Neural cell (in vitro differentiated cells): ENCODE measurements around the gene EHD1. TPM values are rescaled to one million over a fixed set of nuclear protein-coding genes. Genes with fewer than 3 reads are reported as not detected.
"Not testable (repeated sequence)": the region's sequence is repeated elsewhere in the genome, so short reads cannot be mapped to it uniquely, and the experiment has no call there.

ENCODE experiments used
- H2AFZ ChIP-seq: fragments of 200-600, 300-800 bp; sonication (generic), shearing (Covaris generic); 2 replicates; pipeline ENCODE4 v1.6.0; 2014; ENCODE audit warnings: low read depth, mild to moderate bottlenecking, antibody characterized with exemption, low read length, moderate library complexity
- H3F3A ChIP-seq: fragments of 200-600 bp; shearing (Covaris generic); 2 replicates; pipeline ENCODE4 v1.6.1; 2016; ENCODE audit warnings: mild to moderate bottlenecking, moderate library complexity, mixed read lengths, antibody characterized with exemption, low read length; ENCODE audit not compliant: insufficient read depth, poor library complexity, severe bottlenecking
- H3K27ac ChIP-seq: fragments of 200-600, 300-800 bp; sonication (generic), shearing (Covaris generic); 2 replicates; pipeline ENCODE4 v1.5.1; 2014; ENCODE audit warnings: mild to moderate bottlenecking, low read length, moderate library complexity
- H3K27me3 ChIP-seq: fragments of 300-800, 200-600 bp; sonication (generic), shearing (Covaris generic); 2 replicates; pipeline ENCODE4 v1.6.0; 2014; ENCODE audit warnings: mild to moderate bottlenecking, low read depth, low read length, moderate library complexity; ENCODE audit not compliant: insufficient read depth
- H3K36me3 ChIP-seq: fragments of 300-800, 200-600 bp; sonication (generic), shearing (Covaris generic); 2 replicates; pipeline ENCODE4 v1.5.1; 2014; ENCODE audit warnings: mild to moderate bottlenecking, antibody characterized with exemption, low read length, moderate library complexity; ENCODE audit not compliant: insufficient read depth
- H3K4me2 ChIP-seq: fragments of 300-800, 200-600 bp; sonication (generic), shearing (Covaris generic); 2 replicates; pipeline ENCODE4 v1.6.0; 2014; ENCODE audit warnings: mild to moderate bottlenecking, low read length
- H3K4me3 ChIP-seq: fragments of 300-800, 200-600 bp; sonication (generic), shearing (Covaris generic); 2 replicates; pipeline ENCODE4 v1.5.1; 2014; ENCODE audit warnings: mild to moderate bottlenecking, low read length, moderate library complexity
- H3K79me2 ChIP-seq: fragments of 200-600 bp; shearing (Covaris generic); replicated peaks from 2 replicates; pipeline ENCODE4 v1.6.0; 2014; ENCODE audit warnings: mild to moderate bottlenecking, low read length, moderate library complexity; ENCODE audit not compliant: insufficient read depth
- H3K9ac ChIP-seq: fragments of 300-800, 200-600 bp; sonication (generic), shearing (Covaris generic); 2 replicates; pipeline ENCODE4 v1.6.1; 2016; ENCODE audit warnings: mild to moderate bottlenecking, low read length, mixed read lengths
- H3K9me2 ChIP-seq: fragments of 200-600 bp; shearing (Covaris generic); 2 replicates; pipeline ENCODE4 v1.6.1; 2016; ENCODE audit warnings: mild to moderate bottlenecking, low read length, mixed read lengths; ENCODE audit not compliant: insufficient read depth
- H3K9me3 ChIP-seq: fragments of 200-600, 300-800 bp; sonication (generic), shearing (Covaris generic); 2 replicates; pipeline ENCODE4 v1.6.1; 2016; ENCODE audit warnings: mild to moderate bottlenecking, mixed run types, low read length, moderate library complexity, mixed read lengths
- H4K20me1 ChIP-seq: fragments of 200-600 bp; shearing (Covaris generic); 2 replicates; pipeline ENCODE4 v1.6.1; 2016; ENCODE audit warnings: mild to moderate bottlenecking, mixed run types; ENCODE audit not compliant: insufficient read depth
- EP300 ChIP-seq: fragments of 450-650 bp; conservative IDR thresholded peaks from 2 replicates; pipeline ENCODE4 v1.6.1; 2014; ENCODE audit warnings: antibody characterized with exemption, mild to moderate bottlenecking, moderate library complexity; ENCODE audit not compliant: poor library complexity, severe bottlenecking
- EZH2 ChIP-seq: fragments of 200-600, 300-800 bp; shearing (Covaris generic), sonication (generic); IDR thresholded peaks from 2 replicates; pipeline ENCODE4 v1.6.1; 2014; ENCODE audit warnings: antibody characterized with exemption, low read length, borderline replicate concordance, mild to moderate bottlenecking; ENCODE audit not compliant: insufficient read depth, poor library complexity, severe bottlenecking
- MXI1 ChIP-seq: fragments of 450-650 bp; conservative IDR thresholded peaks from 2 replicates; pipeline ENCODE4 v1.6.1; 2014; ENCODE audit warnings: antibody characterized with exemption, mild to moderate bottlenecking; ENCODE audit not compliant: poor library complexity, severe bottlenecking
- POLR2AphosphoS5 ChIP-seq: IDR thresholded peaks from 2 replicates; pipeline ENCODE4 v1.6.1; 2012
- RAD21 ChIP-seq: fragments of 450-650 bp; conservative IDR thresholded peaks from 2 replicates; pipeline ENCODE4 v1.6.1; 2014; ENCODE audit warnings: antibody characterized with exemption, mild to moderate bottlenecking, moderate library complexity
- SMC3 ChIP-seq: fragments of 450-650 bp; conservative IDR thresholded peaks from 2 replicates; pipeline ENCODE4 v1.6.1; 2014; ENCODE audit warnings: antibody characterized with exemption, mild to moderate bottlenecking, moderate library complexity; ENCODE audit not compliant: poor library complexity
- TAF1 ChIP-seq: IDR thresholded peaks from 2 replicates; pipeline ENCODE4 v1.6.1; 2012; ENCODE audit warnings: low read depth
- polyA plus RNA-seq: library from polyadenylated mRNA; depleted of rRNA; stranded (reverse); fragments of >200 nt; gene quantifications from 2 replicates; pipeline ENCODE4 v1.2.3, GENCODE V29; 2014
- TF ChIP-seq, protein P1 (sequence below): IDR thresholded peaks from 2 replicates; pipeline ENCODE4 v1.6.1; 2012; ENCODE audit warnings: borderline replicate concordance
- TF ChIP-seq, protein P2 (sequence below): fragments of 450-650 bp; IDR thresholded peaks from 2 replicates; pipeline ENCODE4 v1.5.1; 2014; ENCODE audit warnings: antibody characterized with exemption, mild to moderate bottlenecking, moderate library complexity; ENCODE audit not compliant: poor library complexity, severe bottlenecking

EHD1 gene
- polyA plus RNA-seq, 1 donor from 2014 or later, result 26.4 TPM

DNA sequence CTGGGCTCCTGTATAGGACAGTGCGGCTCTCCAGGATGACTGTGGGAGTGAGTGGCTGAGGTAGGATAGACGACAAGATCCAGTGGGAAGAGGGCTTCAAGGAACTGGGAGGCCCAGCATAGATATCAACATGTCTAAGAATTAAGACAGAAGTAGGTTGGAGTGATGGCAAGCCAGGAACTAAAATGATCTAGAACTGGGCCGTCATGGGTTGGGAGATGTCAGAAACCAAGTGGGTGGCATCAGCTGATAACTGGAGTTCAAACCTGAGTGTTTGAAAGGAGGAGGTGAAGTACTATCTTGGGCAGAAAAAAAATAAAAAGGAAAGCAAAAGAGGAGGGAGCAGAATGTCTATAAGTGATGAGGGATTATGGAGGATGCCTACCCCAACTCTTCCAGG lies 60.9 kb downstream of the EHD1 start:
- H3K9me2 ChIP-seq, result no peaks in the 10 kb centered on the region
- no peak overlapping the region for H3K27ac ChIP-seq
- H3K4me3 ChIP-seq, result no peak overlapping the region
- H3K79me2 ChIP-seq, result no peaks in the 10 kb centered on the region
- no peaks in the 10 kb centered on the region for H3F3A ChIP-seq
- no peaks in the 10 kb centered on the region for H3K36me3 ChIP-seq
- TF ChIP-seq, protein P1, sequence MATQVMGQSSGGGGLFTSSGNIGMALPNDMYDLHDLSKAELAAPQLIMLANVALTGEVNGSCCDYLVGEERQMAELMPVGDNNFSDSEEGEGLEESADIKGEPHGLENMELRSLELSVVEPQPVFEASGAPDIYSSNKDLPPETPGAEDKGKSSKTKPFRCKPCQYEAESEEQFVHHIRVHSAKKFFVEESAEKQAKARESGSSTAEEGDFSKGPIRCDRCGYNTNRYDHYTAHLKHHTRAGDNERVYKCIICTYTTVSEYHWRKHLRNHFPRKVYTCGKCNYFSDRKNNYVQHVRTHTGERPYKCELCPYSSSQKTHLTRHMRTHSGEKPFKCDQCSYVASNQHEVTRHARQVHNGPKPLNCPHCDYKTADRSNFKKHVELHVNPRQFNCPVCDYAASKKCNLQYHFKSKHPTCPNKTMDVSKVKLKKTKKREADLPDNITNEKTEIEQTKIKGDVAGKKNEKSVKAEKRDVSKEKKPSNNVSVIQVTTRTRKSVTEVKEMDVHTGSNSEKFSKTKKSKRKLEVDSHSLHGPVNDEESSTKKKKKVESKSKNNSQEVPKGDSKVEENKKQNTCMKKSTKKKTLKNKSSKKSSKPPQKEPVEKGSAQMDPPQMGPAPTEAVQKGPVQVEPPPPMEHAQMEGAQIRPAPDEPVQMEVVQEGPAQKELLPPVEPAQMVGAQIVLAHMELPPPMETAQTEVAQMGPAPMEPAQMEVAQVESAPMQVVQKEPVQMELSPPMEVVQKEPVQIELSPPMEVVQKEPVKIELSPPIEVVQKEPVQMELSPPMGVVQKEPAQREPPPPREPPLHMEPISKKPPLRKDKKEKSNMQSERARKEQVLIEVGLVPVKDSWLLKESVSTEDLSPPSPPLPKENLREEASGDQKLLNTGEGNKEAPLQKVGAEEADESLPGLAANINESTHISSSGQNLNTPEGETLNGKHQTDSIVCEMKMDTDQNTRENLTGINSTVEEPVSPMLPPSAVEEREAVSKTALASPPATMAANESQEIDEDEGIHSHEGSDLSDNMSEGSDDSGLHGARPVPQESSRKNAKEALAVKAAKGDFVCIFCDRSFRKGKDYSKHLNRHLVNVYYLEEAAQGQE, result no peak
- TF ChIP-seq EP300 (no peak), MXI1 (no peak), TAF1 (no peak), RAD21 (no peak), SMC3 (no peak), EZH2 (no peak), POLR2AphosphoS5 (no peak)
- TF ChIP-seq, protein P2, sequence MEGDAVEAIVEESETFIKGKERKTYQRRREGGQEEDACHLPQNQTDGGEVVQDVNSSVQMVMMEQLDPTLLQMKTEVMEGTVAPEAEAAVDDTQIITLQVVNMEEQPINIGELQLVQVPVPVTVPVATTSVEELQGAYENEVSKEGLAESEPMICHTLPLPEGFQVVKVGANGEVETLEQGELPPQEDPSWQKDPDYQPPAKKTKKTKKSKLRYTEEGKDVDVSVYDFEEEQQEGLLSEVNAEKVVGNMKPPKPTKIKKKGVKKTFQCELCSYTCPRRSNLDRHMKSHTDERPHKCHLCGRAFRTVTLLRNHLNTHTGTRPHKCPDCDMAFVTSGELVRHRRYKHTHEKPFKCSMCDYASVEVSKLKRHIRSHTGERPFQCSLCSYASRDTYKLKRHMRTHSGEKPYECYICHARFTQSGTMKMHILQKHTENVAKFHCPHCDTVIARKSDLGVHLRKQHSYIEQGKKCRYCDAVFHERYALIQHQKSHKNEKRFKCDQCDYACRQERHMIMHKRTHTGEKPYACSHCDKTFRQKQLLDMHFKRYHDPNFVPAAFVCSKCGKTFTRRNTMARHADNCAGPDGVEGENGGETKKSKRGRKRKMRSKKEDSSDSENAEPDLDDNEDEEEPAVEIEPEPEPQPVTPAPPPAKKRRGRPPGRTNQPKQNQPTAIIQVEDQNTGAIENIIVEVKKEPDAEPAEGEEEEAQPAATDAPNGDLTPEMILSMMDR, result no peak
- H3K27me3 ChIP-seq, result no peaks in the 10 kb centered on the region
- H3K4me2 ChIP-seq, result no peak overlapping the region
- H3K9ac ChIP-seq, result no peak overlapping the region
- no peaks in the 10 kb centered on the region for H3K9me3 ChIP-seq
- no peaks in the 10 kb centered on the region for H4K20me1 ChIP-seq
- H2AFZ ChIP-seq, result no peak overlapping the region

DNA sequence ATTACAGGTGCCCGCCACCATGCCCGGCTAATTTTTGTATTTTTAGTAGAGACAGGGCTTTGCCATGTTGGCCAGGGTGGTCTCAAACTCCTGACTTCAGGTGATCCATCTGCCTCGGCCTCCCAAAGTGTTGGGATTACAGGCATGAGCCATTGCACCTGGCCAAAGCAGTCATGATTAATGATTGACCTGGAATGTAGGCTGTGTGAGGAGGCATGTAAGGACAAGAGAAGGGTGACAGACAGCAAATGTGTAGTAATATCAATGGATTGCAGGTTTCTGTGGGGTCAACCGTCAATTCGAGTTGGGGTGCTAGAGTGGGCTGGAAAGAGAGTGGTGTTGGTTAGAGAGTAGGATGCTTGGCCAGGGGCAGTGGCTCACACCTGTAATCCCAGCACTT lies 63.0 kb downstream of the EHD1 start:
- H4K20me1 ChIP-seq, H3K27me3 ChIP-seq, H3K9me3 ChIP-seq, H3F3A ChIP-seq, H3K27ac ChIP-seq, H2AFZ ChIP-seq, H3K9ac ChIP-seq, H3K36me3 ChIP-seq, H3K4me3 ChIP-seq, H3K9me2 ChIP-seq, H3K4me2 ChIP-seq, H3K79me2 ChIP-seq: not testable (repeated sequence)

DNA sequence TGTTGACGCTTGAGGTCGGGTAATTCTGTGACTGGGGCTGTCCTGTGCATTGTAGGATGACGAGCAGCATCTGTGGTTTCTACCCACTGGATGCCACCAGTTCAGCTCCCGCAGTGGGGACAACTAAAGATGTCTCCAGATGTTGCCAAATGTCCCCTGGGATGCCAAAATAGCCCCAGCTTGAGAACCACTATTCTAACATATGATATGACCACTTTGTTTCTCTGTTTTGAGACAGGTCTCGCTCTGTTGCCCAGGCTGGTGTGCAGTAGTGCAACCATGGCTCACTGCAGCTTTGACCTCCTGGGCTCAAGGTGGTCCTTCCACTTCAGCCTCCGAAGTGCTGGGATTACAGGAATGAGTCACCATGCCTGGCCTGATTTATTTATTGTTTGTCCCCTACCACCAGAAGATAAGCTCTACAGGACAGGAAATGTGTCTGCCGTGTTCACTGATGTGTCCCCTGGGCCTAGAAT lies 63.7 kb downstream of the EHD1 start:
- H3K9ac ChIP-seq, result no peak overlapping the region
- H3K79me2 ChIP-seq, result no peaks in the 10 kb centered on the region
- no peak for TF ChIP-seq TAF1
- TF ChIP-seq, protein P1, result no peak
- no peak for TF ChIP-seq EZH2
- no peak for TF ChIP-seq RAD21
- no peak for TF ChIP-seq MXI1
- no peak for TF ChIP-seq SMC3
- no peak overlapping the region for H3K4me2 ChIP-seq
- H3K27me3 ChIP-seq, result no peaks in the 10 kb centered on the region
- H3K27ac ChIP-seq, result no peak overlapping the region
- no peaks in the 10 kb centered on the region for H3K9me3 ChIP-seq
- no peaks in the 10 kb centered on the region for H3K9me2 ChIP-seq
- no peaks in the 10 kb centered on the region for H3K36me3 ChIP-seq
- H2AFZ ChIP-seq, result no peak overlapping the region
- H3K4me3 ChIP-seq, result no peak overlapping the region
- H4K20me1 ChIP-seq, result no peaks in the 10 kb centered on the region
- no peaks in the 10 kb centered on the region for H3F3A ChIP-seq
